Lower lobe of right lung (tissue), 2 donors: ENCODE data around the gene MB21D2. TPM values are rescaled to one million over a fixed set of nuclear protein-coding genes. Genes with fewer than 3 reads are reported as not detected.

Experiments
- ATAC-seq, 2 donors: fragments of 200-7000 bp; cut with Tn5 transposase; one replicate each; pipeline ENCODE4 v1.9.1; 2020 to 2022; ENCODE audit warnings: mild to moderate bottlenecking in 2 of 2, moderate library complexity in 2 of 2
- DNase-seq: peaks from one replicate; pipeline ENCODE4 v3.0.0-alpha.2; 2020
- H3K27ac ChIP-seq: fragments of 200-600 bp; one replicate; pipeline ENCODE4 v1.8.0; 2022
- H3K27me3 ChIP-seq: fragments of 200-600 bp; one replicate; pipeline ENCODE4 v1.8.0; 2022; ENCODE audit warnings: low read depth
- H3K36me3 ChIP-seq: fragments of 200-600 bp; one replicate; pipeline ENCODE4 v1.8.0; 2022; ENCODE audit warnings: mild to moderate bottlenecking
- H3K4me1 ChIP-seq: fragments of 200-600 bp; one replicate; pipeline ENCODE4 v1.8.0; 2022
- H3K4me3 ChIP-seq: fragments of 200-600 bp; one replicate; pipeline ENCODE4 v1.8.0; 2022; ENCODE audit warnings: mild to moderate bottlenecking
- H3K9me3 ChIP-seq: fragments of 200-600 bp; one replicate; pipeline ENCODE4 v1.8.0; 2022
- intact Hi-C: fragments of 100-400 bp; cut with DNase I; formaldehyde crosslinking; loops from one replicate; pipeline ENCODE4 v1.11.0; 2022
- total RNA-seq: library from RNA; stranded (reverse); fragmentation: NEBNext Ultra II Directional; extraction: Animal tissue kit (Norgen Biotek cat#: 25700); gene quantifications from one replicate; pipeline ENCODE4 v1.2.1, GENCODE V29; 2021
- TF ChIP-seq, protein P1 (sequence below): fragments of 200-600 bp; IDR thresholded peaks from one replicate; pipeline ENCODE4 v1.8.0; 2022; ENCODE audit warnings: antibody characterized with exemption, mild to moderate bottlenecking
- donor health status: DM: no; HTN: yes; CAD: no; lungs with severe emphysema.

The MB21D2 gene
- total RNA-seq, 1 donor from 2014 or later = 5.0 TPM

GRCh38 chr3:192920411-192920810 is 2.8 kb upstream of the MB21D2 start:
- no peak for ATAC-seq
- intact Hi-C loops = no loop called here
- H3K27me3 ChIP-seq = peaks cover 4% of the 10 kb centered on the region

DNA sequence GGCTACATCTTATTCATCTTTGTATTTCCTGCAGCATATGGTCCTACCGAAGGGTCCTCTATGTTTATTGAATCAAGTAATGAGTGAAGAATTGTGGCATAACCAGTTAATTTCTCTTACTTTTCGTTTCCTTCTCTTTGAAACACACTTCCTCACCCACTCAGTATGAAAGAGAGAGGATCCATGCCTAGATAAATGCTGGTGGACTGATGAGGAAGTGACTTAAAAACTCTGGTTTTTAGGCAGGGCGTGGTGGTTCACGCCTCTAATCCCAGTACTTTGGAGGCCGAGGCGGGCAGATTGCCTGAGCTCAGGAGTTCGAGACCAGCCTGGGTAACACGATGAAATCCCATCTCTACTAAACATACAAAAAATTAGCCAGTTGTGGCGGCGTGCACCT is 2.2 kb upstream of the MB21D2 start:
- no peak for ATAC-seq
- TF ChIP-seq, protein P1, sequence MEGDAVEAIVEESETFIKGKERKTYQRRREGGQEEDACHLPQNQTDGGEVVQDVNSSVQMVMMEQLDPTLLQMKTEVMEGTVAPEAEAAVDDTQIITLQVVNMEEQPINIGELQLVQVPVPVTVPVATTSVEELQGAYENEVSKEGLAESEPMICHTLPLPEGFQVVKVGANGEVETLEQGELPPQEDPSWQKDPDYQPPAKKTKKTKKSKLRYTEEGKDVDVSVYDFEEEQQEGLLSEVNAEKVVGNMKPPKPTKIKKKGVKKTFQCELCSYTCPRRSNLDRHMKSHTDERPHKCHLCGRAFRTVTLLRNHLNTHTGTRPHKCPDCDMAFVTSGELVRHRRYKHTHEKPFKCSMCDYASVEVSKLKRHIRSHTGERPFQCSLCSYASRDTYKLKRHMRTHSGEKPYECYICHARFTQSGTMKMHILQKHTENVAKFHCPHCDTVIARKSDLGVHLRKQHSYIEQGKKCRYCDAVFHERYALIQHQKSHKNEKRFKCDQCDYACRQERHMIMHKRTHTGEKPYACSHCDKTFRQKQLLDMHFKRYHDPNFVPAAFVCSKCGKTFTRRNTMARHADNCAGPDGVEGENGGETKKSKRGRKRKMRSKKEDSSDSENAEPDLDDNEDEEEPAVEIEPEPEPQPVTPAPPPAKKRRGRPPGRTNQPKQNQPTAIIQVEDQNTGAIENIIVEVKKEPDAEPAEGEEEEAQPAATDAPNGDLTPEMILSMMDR = no peak
- H3K9me3 ChIP-seq = no peaks in the 10 kb centered on the region
- H3K27ac ChIP-seq = no peak overlapping the region
- peaks cover 4% of the 10 kb centered on the region for H3K27me3 ChIP-seq
- H3K4me3 ChIP-seq = no peak overlapping the region
- intact Hi-C loops = no loop called here
- DNase-seq = no peak
- H3K4me1 ChIP-seq = peaks cover 22% of the 10 kb centered on the region
- H3K36me3 ChIP-seq = no peaks in the 10 kb centered on the region

More at GRCh38 chr3:192920411-192920810, 2.8 kb upstream of the MB21D2 start:
- no peak overlapping the region for H3K4me3 ChIP-seq
- peaks cover 22% of the 10 kb centered on the region for H3K4me1 ChIP-seq
- no peak overlapping the region for H3K27ac ChIP-seq
- DNase-seq = no peak
- TF ChIP-seq, protein P1 = no peak
- H3K36me3 ChIP-seq = no peaks in the 10 kb centered on the region
- no peaks in the 10 kb centered on the region for H3K9me3 ChIP-seq

DNA sequence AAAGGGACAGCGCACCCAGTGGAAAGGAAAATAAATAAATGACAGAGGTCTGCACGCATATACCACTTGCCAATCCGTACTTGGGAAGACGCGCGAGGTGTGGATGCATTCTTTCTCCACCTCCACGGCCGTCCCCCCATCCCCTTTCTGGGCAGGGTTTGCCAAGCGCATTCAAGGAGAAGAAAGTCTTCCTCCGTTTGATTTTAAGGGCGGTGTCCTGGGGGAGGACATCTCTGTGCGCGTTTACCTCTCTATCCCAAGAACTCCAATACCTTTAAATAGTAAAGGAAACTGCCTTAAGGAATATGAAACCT is 576 bp upstream of the MB21D2 start:
- DNase-seq (no peak), ATAC-seq (no peak)
- Histone ChIP-seq H3K27ac (peak overlapping the region; percentile 90), H3K4me1 (peaks cover 22% of the 10 kb centered on the region), H3K4me3 (peak overlapping the region; percentile 74), H3K9me3 (no peaks in the 10 kb centered on the region), H3K36me3 (no peaks in the 10 kb centered on the region), H3K27me3 (peaks cover 4% of the 10 kb centered on the region)
- TF ChIP-seq, protein P1 = peak; percentile 7
- intact Hi-C loops = no loop called here

GRCh38 chr3:192917028-192917403 is 640 bp downstream of the MB21D2 start:
- Histone ChIP-seq H3K4me3 (peak overlapping the region; percentile 74), H3K9me3 (no peaks in the 10 kb centered on the region), H3K4me1 (peaks cover 22% of the 10 kb centered on the region), H3K27me3 (peaks cover 4% of the 10 kb centered on the region), H3K36me3 (no peaks in the 10 kb centered on the region), H3K27ac (peak overlapping the region; percentile 90)
- TF ChIP-seq, protein P1 = no peak
- intact Hi-C loops = no loop called here
- DNase-seq (peak; percentile 77), ATAC-seq (peak; percentile 69 to 72)

GRCh38 chr3:192916371-192917027 is 1.2 kb downstream of the MB21D2 start:
- H3K4me3 ChIP-seq = peak overlapping the region; percentile 74
- H3K4me1 ChIP-seq = peaks cover 22% of the 10 kb centered on the region
- DNase-seq = peak; percentile 51
- ATAC-seq = peak; percentile 18 to 35
- peaks cover 4% of the 10 kb centered on the region for H3K27me3 ChIP-seq
- TF ChIP-seq, protein P1 = no peak
- intact Hi-C loops = no loop called here
- peak overlapping the region; percentile 90 for H3K27ac ChIP-seq
- no peaks in the 10 kb centered on the region for H3K9me3 ChIP-seq
- H3K36me3 ChIP-seq = no peaks in the 10 kb centered on the region
